PC-3 (cell line): ENCODE results near the gene IL1RN. TPM values are rescaled to one million over a fixed set of nuclear protein-coding genes. Genes with fewer than 3 reads are reported as not detected.

Source experiments
- ATAC-seq: fragments of 200-7000 bp; cut with Tn5 transposase; 2 replicates; pipeline ENCODE4 v1.9.1; 2020; ENCODE audit warnings: mild to moderate bottlenecking, moderate library complexity
- BruUV-seq: library from RNA; stranded (reverse); fragments of 400-500 nt; replicated peaks from 2 replicates; lab custom pipeline; 2021; lab: Mats Ljungman, UMichigan
- CTCF ChIA-PET: fragments of 300-600 bp; sonication (Branson Sonifier 250); formaldehyde crosslinking; loops from one replicate; lab custom pipeline; 2022; ENCODE audit warnings: antibody characterized with exemption; lab: Charles Lee
- POLR2A ChIA-PET: fragments of 300-600 bp; sonication (Branson Sonifier 250); formaldehyde crosslinking; loops from one replicate; lab custom pipeline; 2022; ENCODE audit warnings: antibody characterized with exemption; ENCODE audit not compliant: unreplicated experiment; lab: Charles Lee
- DNase-seq: peaks from one replicate; pipeline ENCODE4 v3.0.0-alpha.2; 2015
- H2AFZ ChIP-seq: fragments of 300-600 bp; sonication (generic); 2 replicates; pipeline ENCODE4 v1.6.0; 2016; ENCODE audit warnings: antibody characterized with exemption, low read length
- H3F3A ChIP-seq: fragments of 300-600 bp; sonication (generic); one replicate; pipeline ENCODE4 v1.6.0; 2017; ENCODE audit warnings: antibody characterized with exemption, low read length, control low read depth, mild to moderate bottlenecking; ENCODE audit not compliant: unreplicated experiment
- H3K27ac ChIP-seq: fragments of 300-600 bp; sonication (generic); 2 replicates; pipeline ENCODE4 v1.5.1; 2016; ENCODE audit warnings: mild to moderate bottlenecking, low read length
- H3K27me3 ChIP-seq: fragments of 300-600 bp; sonication (generic); 2 replicates; pipeline ENCODE4 v1.6.1; 2016; ENCODE audit warnings: low read length, mixed read lengths
- H3K36me3 ChIP-seq: fragments of 300-600 bp; sonication (generic); 2 replicates; pipeline ENCODE4 v1.6.1; 2016; ENCODE audit warnings: low read depth, mixed run types, low read length, mixed read lengths
- H3K4me1 ChIP-seq: fragments of 300-600 bp; sonication (generic); 2 replicates; pipeline ENCODE4 v1.5.1; 2016; ENCODE audit warnings: low read length; ENCODE audit not compliant: insufficient read depth
- H3K4me2 ChIP-seq: fragments of 300-600 bp; sonication (generic); 2 replicates; pipeline ENCODE4 v1.6.0; 2016; ENCODE audit warnings: low read length
- H3K4me3 ChIP-seq: fragments of 300-600 bp; sonication (generic); 2 replicates; pipeline ENCODE4 v1.5.1; 2016; ENCODE audit warnings: mild to moderate bottlenecking, low read length, mixed read lengths
- H3K79me2 ChIP-seq: fragments of 300-600 bp; sonication (generic); 2 replicates; pipeline ENCODE4 v1.6.1; 2017; ENCODE audit warnings: low read length, mixed read lengths
- H3K9ac ChIP-seq: fragments of 300-600 bp; sonication (generic); 2 replicates; pipeline ENCODE4 v1.6.0; 2016; ENCODE audit warnings: mild to moderate bottlenecking, low read length
- H3K9me2 ChIP-seq: fragments of 300-600 bp; sonication (generic); replicated peaks from 2 replicates; pipeline ENCODE4 v1.6.1; 2016; ENCODE audit warnings: mixed run types, low read length, mixed read lengths
- H3K9me3 ChIP-seq: fragments of 300-600 bp; sonication (generic); 2 replicates; pipeline ENCODE4 v1.6.1; 2016; ENCODE audit warnings: low read length, mixed read lengths
- H4K20me1 ChIP-seq: fragments of 300-600 bp; sonication (generic); 2 replicates; pipeline ENCODE4 v1.6.1; 2016; ENCODE audit warnings: low read length, mixed read lengths
- CTCF ChIP-seq: fragments of 300-600 bp; sonication (generic); conservative IDR thresholded peaks from 2 replicates; pipeline ENCODE4 v1.5.1; 2017; ENCODE audit warnings: antibody characterized with exemption, low read depth, mild to moderate bottlenecking, low read length
- EZH2 ChIP-seq: fragments of 300-600 bp; sonication (generic); IDR thresholded peaks from one replicate; pipeline ENCODE4 v1.6.1; 2017; ENCODE audit warnings: antibody characterized with exemption, mild to moderate bottlenecking, low read length; ENCODE audit not compliant: unreplicated experiment
- EZH2phosphoT487 ChIP-seq: fragments of 300-600 bp; sonication (generic); IDR thresholded peaks from 2 replicates; pipeline ENCODE4 v1.6.1; 2018; ENCODE audit warnings: mild to moderate bottlenecking, antibody characterized with exemption, low read length, borderline replicate concordance
- intact Hi-C: fragments of 100-400 bp; cut with micrococcal nuclease; formaldehyde crosslinking; loops from 2 replicates; pipeline ENCODE4 v1.9.0; 2023
- total RNA-seq: library from RNA; depleted of rRNA; stranded (reverse); fragments of >200 nt; gene quantifications from 2 replicates; pipeline ENCODE4 v1.2.3, GENCODE V29; 2014

Gene IL1RN
- total RNA-seq, 1 experiment from 2014 or later: 1.3 TPM

GRCh38 chr2:113148606-113149552, 21.5 kb downstream of the IL1RN start:
- Histone ChIP-seq H3K4me2 (no peak overlapping the region), H3K79me2 (no peaks in the 10 kb centered on the region), H3K9ac (no peak overlapping the region), H3K27ac (no peak overlapping the region), H3K4me1 (peaks cover 7% of the 10 kb centered on the region; the same call in 1 of the 2 replicates), H3K9me3 (no peaks in the 10 kb centered on the region), H3K9me2 (no peaks in the 10 kb centered on the region), H4K20me1 (no peaks in the 10 kb centered on the region), H3K4me3 (no peak overlapping the region), H2AFZ (no peak overlapping the region; the same call in 1 of the 2 replicates), H3K36me3 (no peaks in the 10 kb centered on the region), H3K27me3 (no peaks in the 10 kb centered on the region), H3F3A (no peaks in the 10 kb centered on the region)
- intact Hi-C loops: no loop called here
- BruUV-seq: no TSS peak
- ChIA-PET CTCF (interaction anchor here (1.2 kb wide), 1 partner anchor 11 kb away, joined by 5 read pairs; no protein-coding TSS in a partner anchor), POLR2A (no interaction called here)
- DNase-seq: peak; percentile 39
- TF ChIP-seq CTCF (no peak), EZH2phosphoT487 (no peak), EZH2 (no peak)
- no peak; the same call in 1 of the 2 replicates for ATAC-seq

- ChIA-PET POLR2A (no interaction called here), CTCF (interaction anchor here (1.2 kb wide), 1 partner anchor 12 kb away, joined by 5 read pairs; no protein-coding TSS in a partner anchor)
- DNase-seq (no peak), ATAC-seq (no peak)
- Histone ChIP-seq H3K9ac (no peak overlapping the region), H3K79me2 (no peaks in the 10 kb centered on the region), H3K36me3 (no peaks in the 10 kb centered on the region), H3K4me3 (no peak overlapping the region), H4K20me1 (no peaks in the 10 kb centered on the region), H3K9me2 (no peaks in the 10 kb centered on the region), H3K4me1 (peaks cover 7% of the 10 kb centered on the region; the same call in 1 of the 2 replicates), H3K27me3 (no peaks in the 10 kb centered on the region), H3K9me3 (no peaks in the 10 kb centered on the region), H3F3A (no peaks in the 10 kb centered on the region), H3K27ac (no peak overlapping the region), H3K4me2 (no peak overlapping the region), H2AFZ (no peak overlapping the region; the same call in 1 of the 2 replicates)
- no TSS peak for BruUV-seq
- intact Hi-C loops: no loop called here
- TF ChIP-seq EZH2 (no peak), EZH2phosphoT487 (no peak), CTCF (no peak)
These were observed 22.3 kb downstream of the IL1RN start for GRCh38 chr2:113149553-113150257.
